Neural crest cell (in vitro differentiated cells): ENCODE results near the gene ARHGEF7. TPM values are rescaled to one million over a fixed set of nuclear protein-coding genes. Genes with fewer than 3 reads are reported as not detected.

Source experiments
- DNase-seq: peaks from one replicate; pipeline ENCODE4 v3.0.0; 2021; ENCODE audit warnings: low read depth, mixed read lengths, low spot score
- H3K27ac Mint-ChIP-seq: one replicate; pipeline ENCODE4 v1.8.0; 2021; ENCODE audit warnings: mild to moderate bottlenecking, mixed read lengths; ENCODE audit not compliant: unreplicated experiment
- H3K27me3 Mint-ChIP-seq: 2 replicates; pipeline ENCODE4 v1.8.0; 2021; ENCODE audit warnings: low read depth, mild to moderate bottlenecking, mixed read lengths
- H3K36me3 Mint-ChIP-seq: 2 replicates; pipeline ENCODE4 v1.8.0; 2021; ENCODE audit warnings: low read depth, mild to moderate bottlenecking, mixed read lengths
- H3K4me1 Mint-ChIP-seq: 2 replicates; pipeline ENCODE4 v1.8.0; 2021; ENCODE audit warnings: mixed read lengths
- H3K4me3 Mint-ChIP-seq: one replicate; pipeline ENCODE4 v1.8.0; 2021; ENCODE audit warnings: mild to moderate bottlenecking, mixed read lengths
- H3K9me3 Mint-ChIP-seq: 2 replicates; pipeline ENCODE4 v1.8.0; 2021; ENCODE audit warnings: mixed read lengths
- total RNA-seq: library from RNA; stranded (reverse); gene quantifications from 2 replicates; pipeline ENCODE4 v1.2.1, GENCODE V29; 2021
- TF ChIP-seq, protein P1 (sequence below): fragments of 200-600 bp; sonication (generic); conservative IDR thresholded peaks from 2 replicates; pipeline ENCODE4 v1.5.0; 2021; ENCODE audit warnings: antibody characterized with exemption, mild to moderate bottlenecking

ARHGEF7 gene
- total RNA-seq, 1 donor from 2014 or later: 77.3 TPM

DNA sequence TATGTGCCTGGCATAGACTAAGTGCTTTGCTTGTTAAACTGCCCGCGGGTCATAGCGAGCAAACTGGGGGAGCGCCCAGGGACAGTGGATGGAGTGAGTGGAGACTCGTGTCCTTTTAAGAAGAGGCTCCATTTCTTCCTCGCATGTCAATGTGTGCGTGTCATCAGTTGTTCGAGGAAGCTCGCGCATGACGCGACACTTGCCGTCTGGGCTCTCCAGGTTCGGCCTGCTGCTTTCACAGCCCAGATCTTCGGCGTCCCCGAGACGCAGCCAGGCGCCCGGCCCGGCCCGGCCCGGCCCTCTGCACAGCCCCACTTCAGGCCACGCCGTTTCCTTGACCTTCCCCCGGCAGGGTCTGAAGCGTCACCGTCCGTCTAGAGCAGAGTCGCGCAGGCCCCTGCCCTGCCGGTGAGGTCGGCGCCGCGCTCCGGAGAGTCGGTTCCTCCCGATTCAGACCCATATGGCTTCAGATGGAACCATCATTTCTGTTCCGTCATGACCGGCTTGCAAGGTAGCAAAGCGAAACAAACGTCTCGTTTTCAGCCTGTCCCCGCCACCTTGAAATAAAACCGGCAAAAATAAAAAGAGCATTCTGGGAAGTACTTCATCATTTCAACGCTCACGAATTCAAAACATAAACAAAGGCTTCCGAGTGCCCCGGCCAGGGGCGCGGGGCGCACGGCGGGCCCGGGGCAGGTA is 599 bp upstream of the ARHGEF7 start:
- TF ChIP-seq, protein P1, sequence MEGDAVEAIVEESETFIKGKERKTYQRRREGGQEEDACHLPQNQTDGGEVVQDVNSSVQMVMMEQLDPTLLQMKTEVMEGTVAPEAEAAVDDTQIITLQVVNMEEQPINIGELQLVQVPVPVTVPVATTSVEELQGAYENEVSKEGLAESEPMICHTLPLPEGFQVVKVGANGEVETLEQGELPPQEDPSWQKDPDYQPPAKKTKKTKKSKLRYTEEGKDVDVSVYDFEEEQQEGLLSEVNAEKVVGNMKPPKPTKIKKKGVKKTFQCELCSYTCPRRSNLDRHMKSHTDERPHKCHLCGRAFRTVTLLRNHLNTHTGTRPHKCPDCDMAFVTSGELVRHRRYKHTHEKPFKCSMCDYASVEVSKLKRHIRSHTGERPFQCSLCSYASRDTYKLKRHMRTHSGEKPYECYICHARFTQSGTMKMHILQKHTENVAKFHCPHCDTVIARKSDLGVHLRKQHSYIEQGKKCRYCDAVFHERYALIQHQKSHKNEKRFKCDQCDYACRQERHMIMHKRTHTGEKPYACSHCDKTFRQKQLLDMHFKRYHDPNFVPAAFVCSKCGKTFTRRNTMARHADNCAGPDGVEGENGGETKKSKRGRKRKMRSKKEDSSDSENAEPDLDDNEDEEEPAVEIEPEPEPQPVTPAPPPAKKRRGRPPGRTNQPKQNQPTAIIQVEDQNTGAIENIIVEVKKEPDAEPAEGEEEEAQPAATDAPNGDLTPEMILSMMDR: no peak
- Mint-ChIP-seq H3K4me1 (peaks cover 20% of the 10 kb centered on the region), H3K27me3 (peaks cover 59% of the 10 kb centered on the region), H3K36me3 (peaks cover 5% of the 10 kb centered on the region), H3K9me3 (no peaks in the 10 kb centered on the region), H3K27ac (peak overlapping the region; percentile 97), H3K4me3 (peak overlapping the region; percentile 96)
- peak; percentile 14 for DNase-seq

DNA sequence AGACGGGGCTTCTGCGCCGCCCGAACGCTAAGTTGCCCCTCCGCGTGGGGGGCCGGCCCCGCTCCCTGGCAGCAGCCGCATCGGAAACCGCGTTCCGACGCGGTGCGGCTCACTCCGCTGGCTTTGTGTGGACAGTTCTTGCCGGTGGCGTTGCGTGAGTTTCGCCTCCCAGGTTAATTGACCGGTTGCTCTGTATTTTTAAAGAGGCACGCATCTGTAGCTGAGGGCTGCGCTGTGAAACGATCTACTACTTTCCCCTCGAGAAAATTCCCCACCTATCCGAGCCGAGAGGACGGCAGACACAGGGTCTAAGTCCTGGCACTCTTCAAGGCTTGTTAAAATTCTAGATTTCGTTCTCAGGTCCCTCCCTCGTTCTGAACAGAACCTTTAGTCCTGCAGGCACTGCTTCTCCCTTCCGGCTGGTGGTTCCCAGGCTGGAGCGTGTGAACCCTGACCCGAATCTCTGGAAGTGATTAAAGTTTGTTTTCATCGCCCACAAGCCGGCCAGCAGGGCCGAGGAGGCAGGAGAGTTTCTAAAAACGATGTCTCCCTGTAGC is 933 bp downstream of the ARHGEF7 start:
- Mint-ChIP-seq H3K9me3 (no peaks in the 10 kb centered on the region), H3K4me3 (peak overlapping the region; percentile 97), H3K27ac (peak overlapping the region; percentile 95), H3K4me1 (peaks cover 20% of the 10 kb centered on the region), H3K36me3 (peaks cover 3% of the 10 kb centered on the region), H3K27me3 (peaks cover 45% of the 10 kb centered on the region)
- DNase-seq: peak; percentile 44
- TF ChIP-seq, protein P1: no peak

DNA sequence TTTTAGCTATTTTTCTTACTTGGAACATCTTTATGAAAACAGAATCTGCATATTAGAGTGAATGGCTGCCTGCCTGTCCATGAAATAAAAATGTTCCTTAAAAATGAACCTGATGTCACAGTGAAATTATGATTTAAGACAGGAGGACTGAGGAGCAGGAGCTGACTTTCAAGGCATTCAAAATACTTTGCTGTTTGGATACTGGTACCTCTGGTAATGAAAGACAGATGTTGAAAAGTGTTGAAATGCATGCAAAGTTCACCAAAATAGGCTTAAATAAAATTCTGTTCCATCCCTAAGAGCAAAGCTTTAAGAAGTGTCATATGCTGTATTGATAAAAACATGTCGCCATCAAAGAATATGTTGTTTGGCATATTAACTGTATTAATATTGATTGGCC is 1.7 kb downstream of the ARHGEF7 start:
- H3K27me3 Mint-ChIP-seq: peaks cover 37% of the 10 kb centered on the region
- no peaks in the 10 kb centered on the region for H3K9me3 Mint-ChIP-seq
- H3K4me3 Mint-ChIP-seq: peak overlapping the region; percentile 60
- peaks cover 3% of the 10 kb centered on the region for H3K36me3 Mint-ChIP-seq
- no peak overlapping the region for H3K27ac Mint-ChIP-seq
- no peak for DNase-seq
- TF ChIP-seq, protein P1: no peak
- peaks cover 20% of the 10 kb centered on the region for H3K4me1 Mint-ChIP-seq

DNA sequence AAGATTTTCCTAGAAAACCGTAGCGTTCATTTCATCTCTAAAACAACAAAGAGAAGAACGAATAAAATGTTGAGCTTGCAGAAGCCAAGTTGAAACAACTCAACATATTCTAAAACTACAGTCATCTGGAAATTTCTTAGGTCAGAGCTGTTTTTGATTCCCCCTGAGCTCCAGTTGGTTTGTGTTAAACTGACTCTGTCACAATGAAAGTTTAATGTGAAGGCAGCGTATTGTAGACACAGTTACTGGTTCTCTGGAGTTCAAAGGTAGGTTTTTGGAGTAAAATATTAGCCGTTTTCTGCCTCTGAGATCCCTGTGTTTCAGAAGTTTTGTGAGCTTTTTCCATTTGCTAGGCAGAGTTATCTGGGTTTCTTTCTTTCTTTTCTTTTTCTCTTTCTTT is 2.2 kb downstream of the ARHGEF7 start:
- Mint-ChIP-seq H3K4me1 (peaks cover 20% of the 10 kb centered on the region), H3K27ac (no peak overlapping the region), H3K9me3 (no peaks in the 10 kb centered on the region), H3K36me3 (peaks cover 3% of the 10 kb centered on the region), H3K4me3 (peak overlapping the region; percentile 82), H3K27me3 (peaks cover 32% of the 10 kb centered on the region)
- TF ChIP-seq, protein P1: no peak
- no peak for DNase-seq

DNA sequence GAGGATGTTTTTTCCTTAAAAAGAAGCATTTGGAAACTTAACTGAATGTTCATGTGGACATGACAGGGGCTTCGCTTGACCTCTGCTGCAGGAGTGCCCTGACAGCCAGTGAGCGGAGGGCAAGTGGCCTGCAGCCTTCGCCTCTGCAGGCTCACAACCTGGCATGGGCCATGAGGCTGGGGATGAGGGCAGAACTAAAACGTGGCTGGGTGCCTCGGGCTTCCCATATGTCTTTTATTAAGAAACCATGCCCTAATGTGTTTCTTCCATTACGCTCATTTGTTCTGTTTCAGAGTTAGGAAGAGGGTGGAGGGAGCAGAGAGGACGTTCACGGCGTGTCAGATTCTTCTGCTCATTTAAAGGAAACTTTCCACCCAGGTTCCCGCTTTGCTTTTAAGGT is 2.9 kb downstream of the ARHGEF7 start:
- H3K36me3 Mint-ChIP-seq: peaks cover 3% of the 10 kb centered on the region
- H3K4me3 Mint-ChIP-seq: peak overlapping the region; percentile 82

More for the DNA sequence above, 2.9 kb downstream of the ARHGEF7 start:
- H3K27me3 Mint-ChIP-seq: peaks cover 26% of the 10 kb centered on the region
- no peaks in the 10 kb centered on the region for H3K9me3 Mint-ChIP-seq
- no peak overlapping the region for H3K27ac Mint-ChIP-seq
- peaks cover 20% of the 10 kb centered on the region for H3K4me1 Mint-ChIP-seq
- TF ChIP-seq, protein P1: no peak
- no peak for DNase-seq
